ENCODE data around the gene MSH3.
"Not testable (repeated sequence)": the region's sequence is repeated elsewhere in the genome, so short reads cannot be mapped to it uniquely, and the experiment has no call there.

Gene MSH3

DNA sequence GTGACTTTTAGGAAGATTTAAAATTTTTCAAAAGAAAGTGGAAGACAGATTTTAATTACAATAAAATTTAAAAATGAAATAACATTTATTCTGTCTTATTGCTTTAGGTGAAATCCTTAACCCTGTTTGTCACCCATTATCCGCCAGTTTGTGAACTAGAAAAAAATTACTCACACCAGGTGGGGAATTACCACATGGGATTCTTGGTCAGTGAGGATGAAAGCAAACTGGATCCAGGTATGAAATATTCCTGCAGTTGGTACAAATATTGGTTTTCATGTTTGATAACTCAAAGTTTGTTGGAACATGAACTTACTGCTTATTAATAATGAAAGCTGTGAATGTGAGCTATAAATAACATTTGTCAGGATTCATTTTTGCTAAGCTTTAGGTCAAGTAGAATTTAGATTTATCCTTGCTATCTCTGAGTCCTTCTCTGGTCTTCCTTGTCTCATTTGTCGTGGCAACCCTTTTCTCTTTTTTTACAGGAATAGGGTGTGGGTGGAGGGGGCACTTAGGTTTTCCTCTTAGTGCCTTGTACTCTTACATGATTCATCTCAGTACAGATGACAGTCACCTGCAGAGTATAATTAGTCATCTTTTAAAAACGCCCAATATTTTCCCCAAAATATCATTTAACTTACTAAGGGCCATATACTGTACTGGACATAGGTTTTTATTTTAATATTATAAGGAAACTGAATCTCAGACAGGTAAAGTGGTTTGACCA, 210.4 kb downstream of the MSH3 start:
- Mint-ChIP-seq H3K9me3 (peaks cover 4% of the 10 kb centered on the region), H3K4me3 (peak overlapping the region; percentile 53), H3K4me1 (peaks cover 57% of the 10 kb centered on the region), H3K36me3 (ENCODE audit: low read depth) (peaks cover 55% of the 10 kb centered on the region), H3K27me3 (no peaks in the 10 kb centered on the region), H3K27ac (peak overlapping the region; percentile 84)
- ATAC-seq (peak; percentile 93), DNase-seq (no peak)

- ATAC-seq = no peak
- H3K27me3 Mint-ChIP-seq = no peaks in the 10 kb centered on the region
- no peak overlapping the region for H3K4me3 Mint-ChIP-seq
- H3K4me1 Mint-ChIP-seq = peaks cover 56% of the 10 kb centered on the region
- no peak for DNase-seq
- peaks cover 4% of the 10 kb centered on the region for H3K9me3 Mint-ChIP-seq
- H3K36me3 Mint-ChIP-seq (ENCODE audit: low read depth) = peaks cover 58% of the 10 kb centered on the region
- peak overlapping the region; percentile 84 for H3K27ac Mint-ChIP-seq
These were observed 211.1 kb downstream of the MSH3 start for GRCh38 chr5:80865551-80865950.

- ATAC-seq = no peak
- Mint-ChIP-seq H3K4me1 (peaks cover 55% of the 10 kb centered on the region), H3K36me3 (ENCODE audit: low read depth) (peaks cover 54% of the 10 kb centered on the region), H3K4me3 (no peak overlapping the region), H3K27ac (peak overlapping the region; percentile 37), H3K27me3 (no peaks in the 10 kb centered on the region), H3K9me3 (peaks cover 4% of the 10 kb centered on the region)
- DNase-seq = no peak
These were observed 211.9 kb downstream of the MSH3 start for GRCh38 chr5:80866371-80866770.

GRCh38 chr5:80867233-80867632, 212.8 kb downstream of the MSH3 start:
- peak overlapping the region; percentile 37 for H3K27ac Mint-ChIP-seq
- H3K4me3 Mint-ChIP-seq = no peak overlapping the region
- no peak for DNase-seq
- peaks cover 4% of the 10 kb centered on the region for H3K9me3 Mint-ChIP-seq
- no peak for ATAC-seq
- no peaks in the 10 kb centered on the region for H3K27me3 Mint-ChIP-seq
- peaks cover 56% of the 10 kb centered on the region for H3K4me1 Mint-ChIP-seq
- H3K36me3 Mint-ChIP-seq (ENCODE audit: low read depth) = peaks cover 61% of the 10 kb centered on the region

GRCh38 chr5:80870442-80870841, 216.0 kb downstream of the MSH3 start:
- H3K9me3 Mint-ChIP-seq = peaks cover 4% of the 10 kb centered on the region
- H3K27ac Mint-ChIP-seq = no peak overlapping the region
- DNase-seq (no peak), ATAC-seq (no peak)
- peaks cover 37% of the 10 kb centered on the region for H3K4me1 Mint-ChIP-seq
- H3K36me3 Mint-ChIP-seq (ENCODE audit: low read depth) = peaks cover 57% of the 10 kb centered on the region
- no peaks in the 10 kb centered on the region for H3K27me3 Mint-ChIP-seq
- no peak overlapping the region for H3K4me3 Mint-ChIP-seq

DNA sequence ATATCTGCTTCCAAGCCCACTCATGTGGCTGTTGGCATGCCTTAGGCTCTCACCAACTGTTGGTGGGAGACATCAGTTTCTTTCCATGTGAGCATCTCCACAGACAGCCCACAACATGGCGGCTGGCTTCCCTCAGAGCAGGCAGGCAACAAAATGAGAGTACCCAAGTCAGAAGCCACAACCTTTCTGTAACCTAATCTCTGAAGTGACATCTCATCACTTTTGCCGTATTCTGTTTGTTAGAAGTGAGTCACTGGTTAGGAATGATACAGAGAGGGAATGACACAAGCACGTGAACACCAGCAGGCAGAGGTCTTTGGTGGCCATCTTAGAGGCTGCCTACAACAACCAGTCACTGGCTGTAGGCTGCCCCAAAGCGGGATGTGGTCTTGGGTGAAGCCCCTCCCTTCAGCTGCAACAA, 217.1 kb downstream of the MSH3 start:
- Mint-ChIP-seq H3K36me3 (ENCODE audit: low read depth) (peaks cover 54% of the 10 kb centered on the region), H3K4me1 (peaks cover 28% of the 10 kb centered on the region), H3K4me3 (no peak overlapping the region), H3K27ac (peak overlapping the region; percentile 79), H3K27me3 (no peaks in the 10 kb centered on the region), H3K9me3 (peaks cover under 1% of the 10 kb centered on the region)
- ATAC-seq (peak; percentile 97), DNase-seq (peak; percentile 50)

- H3K27me3 Mint-ChIP-seq = no peaks in the 10 kb centered on the region
- H3K36me3 Mint-ChIP-seq (ENCODE audit: low read depth) = peaks cover 44% of the 10 kb centered on the region
- H3K9me3 Mint-ChIP-seq = no peaks in the 10 kb centered on the region
- H3K4me3 Mint-ChIP-seq = no peak overlapping the region
- ATAC-seq (no peak), DNase-seq (no peak)
- peaks cover 13% of the 10 kb centered on the region for H3K4me1 Mint-ChIP-seq
- no peak overlapping the region for H3K27ac Mint-ChIP-seq
These were observed 219.7 kb downstream of the MSH3 start for GRCh38 chr5:80874162-80874561.

DNA sequence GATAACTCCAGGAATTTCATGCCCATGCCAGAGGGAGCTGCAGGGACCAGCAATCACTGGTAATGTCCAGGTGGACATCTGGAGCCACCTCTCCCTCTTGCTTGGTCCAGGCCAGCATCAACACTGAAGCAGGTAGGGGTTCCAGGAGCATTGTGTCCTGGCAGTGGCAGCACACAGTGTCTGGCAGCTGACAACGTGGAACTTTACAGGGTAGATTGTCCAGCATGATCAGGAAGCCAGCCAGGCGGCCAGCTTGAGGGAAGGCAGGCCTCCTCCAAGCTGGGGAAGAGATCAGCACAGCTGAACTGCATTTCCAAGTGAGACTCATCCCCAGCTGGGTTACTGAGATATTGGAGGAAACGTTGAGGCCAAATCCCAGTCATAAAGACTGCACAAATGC, 223.1 kb downstream of the MSH3 start:
- Mint-ChIP-seq H3K9me3 (no peaks in the 10 kb centered on the region), H3K27ac (no peak overlapping the region), H3K4me3 (no peak overlapping the region), H3K27me3 (no peaks in the 10 kb centered on the region), H3K4me1 (no peaks in the 10 kb centered on the region), H3K36me3 (ENCODE audit: low read depth) (peaks cover 40% of the 10 kb centered on the region)
- ATAC-seq (no peak), DNase-seq (no peak)

GRCh38 chr5:80881726-80882125, 227.3 kb downstream of the MSH3 start:
- Mint-ChIP-seq H3K27me3 (no peaks in the 10 kb centered on the region), H3K27ac (no peak overlapping the region), H3K9me3 (no peaks in the 10 kb centered on the region), H3K4me3 (no peak overlapping the region), H3K4me1 (peaks cover 23% of the 10 kb centered on the region), H3K36me3 (ENCODE audit: low read depth) (peaks cover 30% of the 10 kb centered on the region)
- ATAC-seq (no peak), DNase-seq (no peak)

- H3K9me3 Mint-ChIP-seq, DNase-seq, H3K27me3 Mint-ChIP-seq, H3K4me3 Mint-ChIP-seq, ATAC-seq, H3K27ac Mint-ChIP-seq: not testable (repeated sequence)
- H3K36me3 Mint-ChIP-seq (ENCODE audit: low read depth) = peaks cover 22% of the 10 kb centered on the region
- peaks cover 23% of the 10 kb centered on the region for H3K4me1 Mint-ChIP-seq
These were observed 228.9 kb downstream of the MSH3 start for GRCh38 chr5:80883390-80883789.

GRCh38 chr5:80884086-80884813, 229.8 kb downstream of the MSH3 start:
- no peaks in the 10 kb centered on the region for H3K27me3 Mint-ChIP-seq
- H3K9me3 Mint-ChIP-seq = no peaks in the 10 kb centered on the region
- H3K27ac Mint-ChIP-seq = peak overlapping the region; percentile 88
- H3K4me1 Mint-ChIP-seq = peaks cover 23% of the 10 kb centered on the region
- H3K36me3 Mint-ChIP-seq (ENCODE audit: low read depth) = peaks cover 22% of the 10 kb centered on the region
- no peak overlapping the region for H3K4me3 Mint-ChIP-seq
- DNase-seq (no peak), ATAC-seq (no peak)

DNA sequence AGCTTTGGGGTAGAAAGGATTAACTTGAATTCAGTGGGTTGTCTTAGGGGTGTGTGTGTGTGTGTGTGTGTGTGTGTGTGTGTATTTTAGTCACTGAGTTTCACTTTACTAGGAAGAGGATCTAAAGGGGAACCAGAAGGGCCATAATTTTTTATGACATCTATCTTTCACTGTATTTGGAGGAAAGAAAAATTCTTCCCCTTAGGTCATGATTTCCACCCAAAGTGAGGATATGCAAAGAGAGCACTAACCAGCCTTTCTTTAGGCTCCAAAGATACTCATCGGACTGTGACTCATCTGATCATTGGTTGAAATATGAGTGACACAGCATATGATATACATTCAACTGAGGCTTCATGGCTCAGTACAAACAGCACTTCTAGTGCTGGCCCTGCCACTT, 230.5 kb downstream of the MSH3 start:
- ATAC-seq = peak; percentile 95
- H3K4me3 Mint-ChIP-seq = no peak overlapping the region
- H3K36me3 Mint-ChIP-seq (ENCODE audit: low read depth) = peaks cover 22% of the 10 kb centered on the region
- no peaks in the 10 kb centered on the region for H3K27me3 Mint-ChIP-seq
- H3K4me1 Mint-ChIP-seq = peaks cover 23% of the 10 kb centered on the region
- H3K9me3 Mint-ChIP-seq = no peaks in the 10 kb centered on the region
- peak overlapping the region; percentile 88 for H3K27ac Mint-ChIP-seq
- DNase-seq = no peak

GRCh38 chr5:80885396-80886000, 231.0 kb downstream of the MSH3 start:
- Mint-ChIP-seq H3K27ac (peak overlapping the region; percentile 88), H3K9me3 (no peaks in the 10 kb centered on the region), H3K36me3 (ENCODE audit: low read depth) (peaks cover 24% of the 10 kb centered on the region), H3K4me1 (peaks cover 23% of the 10 kb centered on the region), H3K27me3 (no peaks in the 10 kb centered on the region), H3K4me3 (no peak overlapping the region)
- DNase-seq = no peak
- no peak for ATAC-seq

DNA sequence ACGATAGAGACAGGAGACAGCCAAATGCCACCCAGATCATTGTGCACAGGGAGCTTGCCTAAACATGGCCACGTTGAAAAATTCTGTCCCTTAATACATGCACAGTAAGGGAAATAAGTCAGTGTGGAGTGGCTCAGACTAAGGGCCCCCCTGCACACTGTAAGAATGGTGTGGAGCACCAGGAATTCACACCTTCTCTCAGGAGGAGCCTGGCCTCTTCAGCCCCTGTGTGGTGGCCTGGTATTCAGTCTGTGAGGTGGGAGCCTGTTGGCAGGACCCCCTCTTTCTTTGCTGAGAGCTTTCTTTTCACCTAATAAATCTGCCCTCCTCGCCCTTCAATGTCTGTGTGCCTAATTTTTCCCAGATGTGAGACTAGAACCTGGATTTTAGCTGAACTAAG, 239.6 kb downstream of the MSH3 start:
- Mint-ChIP-seq H3K9me3 (no peaks in the 10 kb centered on the region), H3K36me3 (ENCODE audit: low read depth) (peaks cover 13% of the 10 kb centered on the region), H3K27ac (no peak overlapping the region), H3K4me3 (no peak overlapping the region), H3K4me1 (no peaks in the 10 kb centered on the region), H3K27me3 (no peaks in the 10 kb centered on the region)
- DNase-seq (no peak), ATAC-seq (no peak)

- no peaks in the 10 kb centered on the region for H3K4me1 Mint-ChIP-seq
- H3K27ac Mint-ChIP-seq = no peak overlapping the region
- no peak for DNase-seq
- H3K4me3 Mint-ChIP-seq = no peak overlapping the region
- no peak for ATAC-seq
- no peaks in the 10 kb centered on the region for H3K9me3 Mint-ChIP-seq
- H3K27me3 Mint-ChIP-seq = no peaks in the 10 kb centered on the region
- peaks cover 14% of the 10 kb centered on the region for H3K36me3 Mint-ChIP-seq (ENCODE audit: low read depth)
These were observed 241.1 kb downstream of the MSH3 start for GRCh38 chr5:80895523-80895922.

All from activated naive CD8-positive, alpha-beta T cell treated with anti-CD3 and anti-CD28 coated beads, Interleukin-2, amount 50 U/mL, for 24 hours (primary cell).